Suprapubic skin (tissue), 4 donors: ENCODE data around the gene ARHGEF6.

Experiments
- EP300 ChIP-seq: sonication (generic); formaldehyde crosslinking; IDR thresholded peaks from one replicate; pipeline ENCODE4 v1.6.1; 2017; ENCODE audit warnings: antibody characterized with exemption
- POLR2A ChIP-seq, 2 donors: fragments of 450-650 bp; IDR thresholded peaks; one replicate each; pipeline ENCODE4 v1.6.1; 2017; ENCODE audit warnings: antibody characterized with exemption in 2 of 2, mild to moderate bottlenecking in 2 of 2, moderate library complexity in 2 of 2
- POLR2AphosphoS5 ChIP-seq, 3 donors: sonication (generic); formaldehyde crosslinking; IDR thresholded peaks; one replicate each; pipeline ENCODE4 v1.6.1; 2017; ENCODE audit warnings: antibody characterized with exemption in 3 of 3
- TF ChIP-seq, protein P1 (sequence below), 2 donors: fragments of 200-600 bp in 1 of 2; fragments of 450-650 bp in 1 of 2; sonication (generic) in 1 of 2; IDR thresholded peaks; one replicate each; pipeline ENCODE4 v1.5.1; 2016 to 2019; ENCODE audit warnings: antibody characterized with exemption in 2 of 2, mild to moderate bottlenecking in 1 of 2, moderate library complexity in 1 of 2

DNA sequence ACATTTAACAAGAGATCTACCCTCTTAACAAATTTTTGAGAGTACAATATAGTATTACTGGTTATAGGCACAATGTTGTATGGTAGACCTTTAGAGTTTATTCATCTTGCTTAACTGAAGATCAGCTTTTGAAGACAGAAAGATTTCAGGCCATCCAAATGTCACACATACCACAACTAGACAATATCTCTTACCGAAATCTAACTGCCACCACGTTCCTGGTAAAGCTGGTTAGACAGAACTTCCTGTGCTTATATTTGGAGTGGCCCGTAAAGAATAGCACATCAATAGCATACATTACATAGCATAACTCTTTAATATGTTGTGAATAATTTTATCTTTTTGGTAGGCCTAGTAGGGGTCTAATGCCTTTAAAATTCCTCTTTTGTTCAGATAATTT is 29.8 kb upstream of the ARHGEF6 start:
- TF ChIP-seq POLR2A (IDR thresholded peaks at IDR 0.05) (no peak), EP300 (no peak), POLR2AphosphoS5 (IDR thresholded peaks at IDR 0.05) (no peak)
- TF ChIP-seq, protein P1, sequence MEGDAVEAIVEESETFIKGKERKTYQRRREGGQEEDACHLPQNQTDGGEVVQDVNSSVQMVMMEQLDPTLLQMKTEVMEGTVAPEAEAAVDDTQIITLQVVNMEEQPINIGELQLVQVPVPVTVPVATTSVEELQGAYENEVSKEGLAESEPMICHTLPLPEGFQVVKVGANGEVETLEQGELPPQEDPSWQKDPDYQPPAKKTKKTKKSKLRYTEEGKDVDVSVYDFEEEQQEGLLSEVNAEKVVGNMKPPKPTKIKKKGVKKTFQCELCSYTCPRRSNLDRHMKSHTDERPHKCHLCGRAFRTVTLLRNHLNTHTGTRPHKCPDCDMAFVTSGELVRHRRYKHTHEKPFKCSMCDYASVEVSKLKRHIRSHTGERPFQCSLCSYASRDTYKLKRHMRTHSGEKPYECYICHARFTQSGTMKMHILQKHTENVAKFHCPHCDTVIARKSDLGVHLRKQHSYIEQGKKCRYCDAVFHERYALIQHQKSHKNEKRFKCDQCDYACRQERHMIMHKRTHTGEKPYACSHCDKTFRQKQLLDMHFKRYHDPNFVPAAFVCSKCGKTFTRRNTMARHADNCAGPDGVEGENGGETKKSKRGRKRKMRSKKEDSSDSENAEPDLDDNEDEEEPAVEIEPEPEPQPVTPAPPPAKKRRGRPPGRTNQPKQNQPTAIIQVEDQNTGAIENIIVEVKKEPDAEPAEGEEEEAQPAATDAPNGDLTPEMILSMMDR (IDR thresholded peaks at IDR 0.05): no peak
